Loucy (cell line): ENCODE data around the gene DDX17.
"Not testable (repeated sequence)": the region's sequence is repeated elsewhere in the genome, so short reads cannot be mapped to it uniquely, and the experiment has no call there.

Experiments
- H2AFZ ChIP-seq: fragments of 200-600 bp; sonication (generic); 2 replicates; pipeline ENCODE4 v1.6.0; 2016; ENCODE audit warnings: antibody characterized with exemption, mild to moderate bottlenecking, low read length, moderate library complexity
- H3F3A ChIP-seq: fragments of 200-600 bp; 2 replicates; pipeline ENCODE4 v1.6.0; 2016; ENCODE audit warnings: antibody characterized with exemption, low read depth, mild to moderate bottlenecking
- H3K27me3 ChIP-seq: fragments of 200-600 bp; sonication (generic); 2 replicates; pipeline ENCODE4 v1.6.1; 2014; ENCODE audit warnings: low read length, mild to moderate bottlenecking; ENCODE audit not compliant: insufficient read depth, poor library complexity, severe bottlenecking
- H3K36me3 ChIP-seq: fragments of 200-600 bp; sonication (generic); 2 replicates; pipeline ENCODE4 v1.6.1; 2016; ENCODE audit warnings: low read length; ENCODE audit not compliant: insufficient read depth
- H3K4me1 ChIP-seq: fragments of 200-600 bp; sonication (generic); 2 replicates; pipeline ENCODE4 v1.5.1; 2014; ENCODE audit warnings: low read length, mild to moderate bottlenecking; ENCODE audit not compliant: insufficient read depth, poor library complexity, severe bottlenecking
- H3K4me2 ChIP-seq: fragments of 200-600 bp; sonication (generic); 2 replicates; pipeline ENCODE4 v1.6.0; 2014; ENCODE audit warnings: antibody characterized with exemption, low read length, low read depth, mild to moderate bottlenecking; ENCODE audit not compliant: poor library complexity, severe bottlenecking
- H3K4me3 ChIP-seq: fragments of 200-600 bp; sonication (generic); 2 replicates; pipeline ENCODE4 v1.5.1; 2014; ENCODE audit warnings: low read length, mild to moderate bottlenecking, mixed read lengths; ENCODE audit not compliant: poor library complexity, severe bottlenecking
- H3K79me2 ChIP-seq: fragments of 200-600 bp; sonication (generic); 2 replicates; pipeline ENCODE4 v1.6.1; 2014; ENCODE audit warnings: low read length; ENCODE audit not compliant: insufficient read depth
- H3K9ac ChIP-seq: fragments of 200-600 bp; sonication (generic); 2 replicates; pipeline ENCODE4 v1.6.0; 2014; ENCODE audit warnings: mild to moderate bottlenecking, low read depth, low read length, moderate library complexity; ENCODE audit not compliant: poor library complexity, severe bottlenecking
- H3K9me2 ChIP-seq: fragments of 200-600 bp; sonication (generic); replicated peaks from 2 replicates; pipeline ENCODE4 v1.6.1; 2016; ENCODE audit warnings: low read depth, low read length, mixed read lengths
- H3K9me3 ChIP-seq: fragments of 200-600 bp; sonication (generic); 2 replicates; pipeline ENCODE4 v1.6.1; 2014; ENCODE audit warnings: mild to moderate bottlenecking, antibody characterized with exemption, low read length, low read depth; ENCODE audit not compliant: insufficient read depth
- H4K20me1 ChIP-seq: fragments of 200-600 bp; sonication (generic); 2 replicates; pipeline ENCODE4 v1.6.0; 2014; ENCODE audit warnings: antibody characterized with exemption, low read length, mild to moderate bottlenecking; ENCODE audit not compliant: insufficient read depth, poor library complexity, severe bottlenecking
- CTCF ChIP-seq: fragments of 200-600 bp; sonication (generic); conservative IDR thresholded peaks from 2 replicates; pipeline ENCODE4 v1.5.1; 2014; ENCODE audit warnings: mild to moderate bottlenecking, antibody characterized with exemption, low read length
- EZH2phosphoT487 ChIP-seq: fragments of 200-600 bp; IDR thresholded peaks from 2 replicates; pipeline ENCODE4 v1.6.1; 2018; ENCODE audit warnings: antibody characterized with exemption, mild to moderate bottlenecking, moderate library complexity, borderline replicate concordance

DDX17 gene

GRCh38 chr22:38477585-38477984 is 28.5 kb downstream of the DDX17 start:
- Histone ChIP-seq H3K9ac (no peak overlapping the region), H3K4me1 (no peaks in the 10 kb centered on the region), H3K9me2 (no peaks in the 10 kb centered on the region), H3K79me2 (no peaks in the 10 kb centered on the region), H4K20me1 (no peaks in the 10 kb centered on the region), H3K9me3 (no peaks in the 10 kb centered on the region), H3K4me3 (no peak overlapping the region), H3K36me3 (peaks cover 11% of the 10 kb centered on the region; the same call in 1 of the 2 replicates), H3F3A (no peaks in the 10 kb centered on the region), H3K27me3 (no peaks in the 10 kb centered on the region), H3K4me2 (no peak overlapping the region), H2AFZ (no peak overlapping the region)
- TF ChIP-seq CTCF: no peak

DNA sequence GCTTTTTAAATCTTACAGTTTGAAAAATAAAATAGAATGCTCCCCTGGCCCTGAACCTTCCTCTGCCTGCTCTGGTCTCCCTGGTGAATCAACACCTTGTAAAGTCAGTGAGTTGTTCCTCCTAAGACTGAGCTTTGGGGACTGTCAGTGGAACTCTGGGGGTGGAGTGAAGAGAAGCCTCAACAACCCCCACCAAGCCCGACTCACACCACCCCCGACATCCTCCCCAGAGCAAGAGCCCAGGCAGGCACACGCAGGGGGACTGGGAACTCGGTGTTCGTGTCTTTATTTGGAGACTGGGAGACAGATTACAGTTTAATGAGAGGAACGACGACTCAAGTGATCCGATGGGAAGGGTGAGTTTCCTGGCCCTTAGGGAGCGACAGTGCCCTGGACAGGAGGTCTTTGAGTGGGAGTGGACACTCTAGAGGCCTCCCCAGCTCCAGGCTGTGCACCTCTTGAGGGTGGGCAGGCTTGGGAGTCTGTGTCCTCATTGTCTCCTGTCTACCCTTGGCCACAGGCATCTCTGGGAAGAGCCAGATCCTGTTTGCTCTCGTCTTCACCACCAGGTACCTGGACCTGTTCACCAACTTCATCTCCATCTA is 32.0 kb downstream of the DDX17 start:
- Histone ChIP-seq H3K4me1 (no peaks in the 10 kb centered on the region), H3K36me3 (no peaks in the 10 kb centered on the region), H3K9me2 (no peaks in the 10 kb centered on the region), H3K9me3 (no peaks in the 10 kb centered on the region), H2AFZ (no peak overlapping the region), H3K27me3 (no peaks in the 10 kb centered on the region), H3F3A (no peaks in the 10 kb centered on the region), H3K79me2 (no peaks in the 10 kb centered on the region), H3K9ac (no peak overlapping the region), H3K4me3 (no peak overlapping the region), H3K4me2 (no peak overlapping the region), H4K20me1 (no peaks in the 10 kb centered on the region)
- no peak for TF ChIP-seq CTCF
- no peak for TF ChIP-seq EZH2phosphoT487

DNA sequence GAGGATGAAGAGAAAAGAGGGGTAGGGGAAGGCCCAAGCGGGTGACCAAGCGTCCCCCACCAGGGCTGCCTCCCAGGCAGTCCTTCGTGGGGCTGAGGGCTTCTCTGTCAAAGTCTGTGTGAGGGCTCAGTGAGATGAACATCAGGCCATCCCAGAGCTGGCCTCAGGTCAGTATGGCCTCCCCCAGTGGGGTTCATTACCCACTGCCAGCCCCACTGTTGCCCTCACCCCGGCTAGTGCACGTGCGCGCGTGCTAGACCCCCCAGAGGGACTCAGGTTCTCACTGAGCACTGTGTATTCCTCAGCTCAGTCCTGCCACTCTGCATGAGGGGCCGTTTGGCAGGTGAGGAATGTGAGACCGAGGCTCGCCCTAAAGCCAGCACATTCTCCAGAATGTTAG is 34.9 kb downstream of the DDX17 start:
- TF ChIP-seq CTCF (no peak), EZH2phosphoT487 (no peak)
- Histone ChIP-seq H3K9ac (no peak overlapping the region), H4K20me1 (no peaks in the 10 kb centered on the region), H3K4me1 (no peaks in the 10 kb centered on the region), H3K27me3 (peaks cover 6% of the 10 kb centered on the region), H3K9me3 (no peaks in the 10 kb centered on the region), H3K79me2 (no peaks in the 10 kb centered on the region), H3K9me2 (no peaks in the 10 kb centered on the region), H3F3A (no peaks in the 10 kb centered on the region), H3K4me3 (no peak overlapping the region), H2AFZ (no peak overlapping the region), H3K4me2 (no peak overlapping the region), H3K36me3 (no peaks in the 10 kb centered on the region)

GRCh38 chr22:38470179-38470578 is 35.9 kb downstream of the DDX17 start:
- H3K36me3 ChIP-seq, H3K4me1 ChIP-seq, H3K9ac ChIP-seq, H3K79me2 ChIP-seq, H3K4me2 ChIP-seq, H2AFZ ChIP-seq, H4K20me1 ChIP-seq, H3K4me3 ChIP-seq, H3K27me3 ChIP-seq, H3K9me3 ChIP-seq, H3F3A ChIP-seq, H3K9me2 ChIP-seq: not testable (repeated sequence)
